Tibial nerve (tissue), 4 donors: Measurements from ENCODE around the gene USP48. TPM values are rescaled to one million over a fixed set of nuclear protein-coding genes. Genes with fewer than 3 reads are reported as not detected.
"Not testable (repeated sequence)": the region's sequence is repeated elsewhere in the genome, so short reads cannot be mapped to it uniquely, and the experiment has no call there.

Source experiments
- DNase-seq, 2 donors: peaks; one replicate each; pipeline ENCODE4 v3.0.0-alpha.2; 2019; ENCODE audit warnings: low spot score in 2 of 2
- H3K27ac ChIP-seq, 4 donors: fragments of 200-600 bp; sonication (generic) in 3 of 4; one replicate each; pipeline ENCODE4 v1.5.1; 2017 to 2019; ENCODE audit warnings: mild to moderate bottlenecking in 1 of 4
- H3K27me3 ChIP-seq, 2 donors: fragments of 200-600 bp; sonication (generic) in 1 of 2; one replicate each; pipeline versions ENCODE4 v1.5.1 to v1.6.0; 2017 to 2019
- H3K36me3 ChIP-seq, 3 donors: fragments of 200-600 bp; sonication (generic); one replicate each; pipeline ENCODE4 v1.5.1; 2018 to 2019
- H3K4me1 ChIP-seq, 4 donors: fragments of 200-600 bp; sonication (generic) in 3 of 4; one replicate each; pipeline ENCODE4 v1.5.1; 2017 to 2019
- H3K4me3 ChIP-seq, 4 donors: fragments of 200-600 bp; sonication (generic) in 3 of 4; one replicate each; pipeline ENCODE4 v1.5.1; 2017 to 2019; ENCODE audit warnings: mild to moderate bottlenecking in 1 of 4, moderate library complexity in 1 of 4
- H3K9me3 ChIP-seq, 4 donors: fragments of 200-600 bp; sonication (generic) in 3 of 4; one replicate each; pipeline ENCODE4 v1.5.1; 2017 to 2019
- EP300 ChIP-seq, 2 donors: sonication (generic); formaldehyde crosslinking; IDR thresholded peaks; one replicate each; pipeline ENCODE4 v1.6.1; 2017; ENCODE audit warnings: antibody characterized with exemption in 2 of 2, mild to moderate bottlenecking in 1 of 2
- POLR2A ChIP-seq, 2 donors: fragments of 450-650 bp; IDR thresholded peaks; one replicate each; pipeline ENCODE4 v1.6.1; 2017; ENCODE audit warnings: antibody characterized with exemption in 2 of 2, mild to moderate bottlenecking in 2 of 2, moderate library complexity in 2 of 2
- WGBS, 2 donors: methylation state at CpG; one replicate each; pipeline ENCODE4 v1.1.5; 2018; 5-methylcytosine and 5-hydroxymethylcytosine counted together
- total RNA-seq, 4 donors: library from RNA; depleted of rRNA; stranded (reverse); fragments of >200 nt; gene quantifications; one replicate each; pipeline ENCODE4 v1.1.0, GENCODE V29; 2016
- TF ChIP-seq, protein P1 (sequence below), 5 experiments: fragments of 200-600 bp in 3 of 5; fragments of 450-650 bp in 2 of 5; sonication (generic) in 3 of 5; IDR thresholded peaks; one replicate each; pipeline ENCODE4 v1.5.1; 2016 to 2019; ENCODE audit warnings: antibody characterized with exemption in 5 of 5, mild to moderate bottlenecking in 3 of 5, moderate library complexity in 2 of 5

USP48 gene
- total RNA-seq, 4 donors from 2014 or later, result 51.1 to 65.9 (median 58.7) TPM

DNA sequence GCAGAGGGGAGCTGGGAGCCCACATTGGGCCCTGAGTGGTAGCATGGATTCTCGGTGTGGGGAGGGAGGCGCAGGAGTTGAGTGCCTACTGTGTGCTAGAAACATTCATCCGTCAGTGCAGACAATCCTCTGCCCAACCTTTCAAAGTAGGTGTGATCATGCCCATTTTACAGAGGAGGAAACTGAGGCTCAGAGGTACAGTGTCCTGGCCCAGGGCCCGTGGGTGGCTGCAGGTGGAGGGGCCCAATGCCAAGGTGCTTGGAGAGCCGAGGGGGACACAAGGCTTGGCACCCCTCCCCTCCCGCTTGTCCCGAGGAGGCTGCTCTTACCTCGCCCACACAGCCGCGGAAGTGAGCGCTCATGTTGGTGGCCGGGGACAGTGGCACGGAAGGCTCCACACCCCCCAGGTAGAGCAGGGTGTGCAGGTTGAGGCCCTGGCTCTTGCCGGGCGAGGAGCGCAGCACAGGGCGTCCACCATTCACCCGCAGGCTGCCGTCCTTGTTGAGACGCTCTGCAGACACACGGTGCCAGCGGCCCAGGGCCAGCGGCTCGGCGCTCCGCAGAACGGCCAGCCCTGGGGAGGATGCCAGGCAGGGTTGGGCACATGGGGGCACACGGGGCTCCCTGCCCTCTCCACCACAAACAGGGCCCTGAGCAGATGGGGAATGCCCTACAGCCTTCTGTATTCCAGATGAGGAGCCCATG lies 45.7 kb upstream of the USP48 start:
- Histone ChIP-seq H3K4me1 (no peaks in the 10 kb centered on the region), H3K9me3 (no peaks in the 10 kb centered on the region), H3K27me3 (no peaks in the 10 kb centered on the region), H3K27ac (no peak overlapping the region), H3K4me3 (no peak overlapping the region), H3K36me3 (peaks cover 18 to 100% (median 24%) of the 10 kb centered on the region in 3 donors)
- TF ChIP-seq EP300 (IDR thresholded peaks at IDR 0.05) (no peak), POLR2A (IDR thresholded peaks at IDR 0.05) (no peak)
- TF ChIP-seq, protein P1, sequence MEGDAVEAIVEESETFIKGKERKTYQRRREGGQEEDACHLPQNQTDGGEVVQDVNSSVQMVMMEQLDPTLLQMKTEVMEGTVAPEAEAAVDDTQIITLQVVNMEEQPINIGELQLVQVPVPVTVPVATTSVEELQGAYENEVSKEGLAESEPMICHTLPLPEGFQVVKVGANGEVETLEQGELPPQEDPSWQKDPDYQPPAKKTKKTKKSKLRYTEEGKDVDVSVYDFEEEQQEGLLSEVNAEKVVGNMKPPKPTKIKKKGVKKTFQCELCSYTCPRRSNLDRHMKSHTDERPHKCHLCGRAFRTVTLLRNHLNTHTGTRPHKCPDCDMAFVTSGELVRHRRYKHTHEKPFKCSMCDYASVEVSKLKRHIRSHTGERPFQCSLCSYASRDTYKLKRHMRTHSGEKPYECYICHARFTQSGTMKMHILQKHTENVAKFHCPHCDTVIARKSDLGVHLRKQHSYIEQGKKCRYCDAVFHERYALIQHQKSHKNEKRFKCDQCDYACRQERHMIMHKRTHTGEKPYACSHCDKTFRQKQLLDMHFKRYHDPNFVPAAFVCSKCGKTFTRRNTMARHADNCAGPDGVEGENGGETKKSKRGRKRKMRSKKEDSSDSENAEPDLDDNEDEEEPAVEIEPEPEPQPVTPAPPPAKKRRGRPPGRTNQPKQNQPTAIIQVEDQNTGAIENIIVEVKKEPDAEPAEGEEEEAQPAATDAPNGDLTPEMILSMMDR (IDR thresholded peaks at IDR 0.05), result no peak
- WGBS, 2 donors, result 71 to 82% methylated on average over 22 to 28 of the region's 28 CpGs
- DNase-seq, result no peak

DNA sequence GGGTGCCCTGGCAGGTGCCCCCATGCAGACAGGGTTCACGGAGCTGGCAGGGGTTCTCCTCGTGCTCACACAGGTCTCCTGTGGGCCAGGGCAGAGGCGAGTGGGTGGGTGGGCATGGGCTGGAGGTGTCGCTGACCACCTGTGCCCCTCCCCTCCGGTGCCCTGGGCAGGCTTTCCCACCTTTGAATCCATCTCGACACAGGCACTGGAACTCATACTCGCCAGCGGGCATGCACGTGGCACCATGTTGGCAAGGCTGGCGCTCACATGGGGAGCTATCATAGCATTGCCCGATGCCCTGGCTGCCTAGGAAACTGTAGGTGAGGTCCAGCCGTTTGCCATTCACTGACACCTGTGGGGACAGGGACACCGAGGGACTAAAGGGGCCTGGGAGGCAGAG lies 45.1 kb upstream of the USP48 start:
- DNase-seq, result no peak
- 80 to 90% methylated on average over 6 to 13 of the region's 13 CpGs for WGBS, 2 donors
- no peaks in the 10 kb centered on the region for H3K4me1 ChIP-seq
- no peaks in the 10 kb centered on the region for H3K9me3 ChIP-seq
- H3K4me3 ChIP-seq, result no peak overlapping the region
- no peaks in the 10 kb centered on the region for H3K27me3 ChIP-seq
- H3K36me3 ChIP-seq, result peaks cover 13 to 100% (median 20%) of the 10 kb centered on the region in 3 donors
- no peak for TF ChIP-seq POLR2A (IDR thresholded peaks at IDR 0.05)
- TF ChIP-seq, protein P1 (IDR thresholded peaks at IDR 0.05), result no peak
- TF ChIP-seq EP300 (IDR thresholded peaks at IDR 0.05), result no peak
- H3K27ac ChIP-seq, result no peak overlapping the region

- Histone ChIP-seq H3K36me3 (peaks cover 13 to 100% (median 19%) of the 10 kb centered on the region in 3 donors), H3K4me3 (no peak overlapping the region), H3K4me1 (no peaks in the 10 kb centered on the region), H3K27me3 (no peaks in the 10 kb centered on the region), H3K27ac (no peak overlapping the region), H3K9me3 (no peaks in the 10 kb centered on the region)
- DNase-seq, result no peak
- 87 to 88% methylated on average over 5 of the region's 5 CpGs for WGBS, 2 donors
- TF ChIP-seq, protein P1 (IDR thresholded peaks at IDR 0.05), result no peak
- TF ChIP-seq EP300 (IDR thresholded peaks at IDR 0.05), result no peak
- TF ChIP-seq POLR2A (IDR thresholded peaks at IDR 0.05), result no peak
These were observed 44.3 kb upstream of the USP48 start for GRCh38 chr1:21827141-21827679.

DNA sequence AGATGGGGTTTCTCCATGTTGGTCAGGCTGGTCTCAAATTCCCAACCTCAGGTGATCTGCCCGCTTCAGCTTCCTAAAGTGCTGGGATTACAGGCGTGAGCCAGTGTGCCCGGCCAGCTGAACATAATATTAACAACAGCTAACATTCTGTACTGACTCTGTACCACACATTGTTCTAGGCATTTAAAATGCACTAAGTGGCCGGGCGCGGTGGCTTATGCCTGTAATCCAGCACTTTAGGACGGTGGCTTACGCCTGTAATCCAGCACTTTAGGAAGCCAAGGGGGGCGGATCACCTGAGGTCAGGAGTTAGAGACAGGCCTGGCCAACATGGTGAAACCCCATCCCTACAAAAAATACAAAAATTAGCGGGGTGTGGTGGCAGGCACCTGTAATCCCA lies 43.7 kb upstream of the USP48 start:
- H3K9me3 ChIP-seq, DNase-seq, H3K4me1 ChIP-seq, H3K27me3 ChIP-seq, H3K4me3 ChIP-seq, H3K27ac ChIP-seq: not testable (repeated sequence)
- 85 to 93% methylated on average over 10 of the region's 10 CpGs for WGBS, 2 donors
- H3K36me3 ChIP-seq, result peaks cover 13 to 100% (median 19%) of the 10 kb centered on the region in 3 donors

GRCh38 chr1:21825393-21825792 lies 42.4 kb upstream of the USP48 start:
- H3K4me1 ChIP-seq, result no peaks in the 10 kb centered on the region
- H3K4me3 ChIP-seq, result no peak overlapping the region
- no peak for DNase-seq
- H3K27me3 ChIP-seq, result no peaks in the 10 kb centered on the region
- TF ChIP-seq EP300 (IDR thresholded peaks at IDR 0.05) (no peak), POLR2A (IDR thresholded peaks at IDR 0.05) (no peak)
- TF ChIP-seq, protein P1 (IDR thresholded peaks at IDR 0.05), result no peak
- WGBS, 2 donors, result 87 to 89% methylated on average over 7 of the region's 7 CpGs
- H3K36me3 ChIP-seq, result peaks cover 13 to 100% (median 19%) of the 10 kb centered on the region in 3 donors
- no peak overlapping the region for H3K27ac ChIP-seq
- H3K9me3 ChIP-seq, result no peaks in the 10 kb centered on the region
